A549 (cell line): ENCODE measurements around the gene CCDC30.

ENCODE experiments used
- CBX2 ChIP-seq: fragments of 200-600 bp; sonication (generic); IDR thresholded peaks from 2 replicates; pipeline ENCODE4 v1.6.1; 2016; ENCODE audit warnings: low read depth, mild to moderate bottlenecking, borderline replicate concordance
- CBX8 ChIP-seq: fragments of 200-600 bp; sonication (generic); IDR thresholded peaks from 2 replicates; pipeline ENCODE4 v1.6.1; 2016
- CEBPB ChIP-seq, 2 experiments: fragments of >200 bp in 1 of 2; sonication (Bioruptor Twin) in 1 of 2; formaldehyde crosslinking in 1 of 2; IDR thresholded peaks; 2 replicates each; pipeline ENCODE4 v1.6.1; 2012 to 2016
- CHD4 ChIP-seq: fragments of 200-600 bp; sonication (generic); IDR thresholded peaks from 2 replicates; pipeline ENCODE4 v1.6.1; 2016; ENCODE audit warnings: antibody characterized with exemption, mild to moderate bottlenecking, borderline replicate concordance
- CTCF ChIP-seq: fragments of >200 bp; sonication (Bioruptor Twin); formaldehyde crosslinking; IDR thresholded peaks from 3 replicates; pipeline ENCODE4 v1.5.1; 2016
- EP300 ChIP-seq, 2 experiments: fragments of >200 bp; sonication (Bioruptor Twin); formaldehyde crosslinking; IDR thresholded peaks; 2 replicates in 1 of 2; 3 replicates in 1 of 2; pipeline ENCODE4 v1.6.1; 2016 to 2017
- POLR2A ChIP-seq: IDR thresholded peaks from 2 replicates; pipeline ENCODE4 v1.6.1; 2012; ENCODE audit warnings: mild to moderate bottlenecking, low read length
- RAD21 ChIP-seq, 2 experiments: fragments of >200 bp in 1 of 2; sonication (Bioruptor Twin) in 1 of 2; formaldehyde crosslinking in 1 of 2; IDR thresholded peaks in 1 of 2; conservative IDR thresholded peaks in 1 of 2; 2 replicates in 1 of 2; 3 replicates in 1 of 2; pipeline ENCODE4 v1.6.1; 2012 to 2018; ENCODE audit warnings: inconsistent platforms in 1 of 2

- TF ChIP-seq CTCF (no peak), EP300 (IDR thresholded peaks at IDR 0.05) (no peak), CBX8 (no peak), CBX2 (no peak), CEBPB (IDR thresholded peaks at IDR 0.05) (no peak), POLR2A (no peak), RAD21 (conservative IDR thresholded peaks at IDR 0.05 in 1 of 2, IDR thresholded peaks at IDR 0.05 in 1 of 2) (no peak), CHD4 (no peak)
Measured at GRCh38 chr1:42613803-42614131, 150.7 kb downstream of the CCDC30 start.
